ENCODE data around the gene CYSRT1. TPM values are rescaled to one million over a fixed set of nuclear protein-coding genes. Genes with fewer than 3 reads are reported as not detected.

The CYSRT1 gene
- total RNA-seq, 1 experiment from 2014 or later: 1.7 TPM

DNA sequence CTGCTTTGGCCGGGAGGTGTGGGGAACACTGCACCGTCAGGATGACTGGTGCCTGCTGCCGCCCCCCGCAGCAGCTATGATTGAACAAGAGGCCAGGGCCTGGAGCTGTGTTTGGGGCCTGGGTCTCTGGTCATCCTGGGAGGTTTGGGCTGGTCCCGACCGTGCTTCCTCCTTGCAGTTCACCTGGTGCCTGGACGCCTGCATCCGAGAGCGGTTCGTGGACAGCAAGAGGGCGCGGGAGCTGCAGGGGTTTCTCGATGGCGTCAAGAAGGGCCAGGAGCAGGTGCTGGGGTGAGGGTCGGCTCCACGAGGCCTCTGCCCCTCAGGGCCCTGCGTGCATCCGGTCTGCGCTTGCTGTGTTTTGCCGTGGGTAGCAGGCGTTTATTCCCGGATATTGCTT, 39.1 kb downstream of the CYSRT1 start:
- peaks cover 3% of the 10 kb centered on the region for H3K36me3 ChIP-seq (ENCODE audit: control insufficient read depth, insufficient read depth, low read length)
- Mint-ChIP-seq H3K4me1 (ENCODE audit: low read depth, unreplicated experiment) (no peaks in the 10 kb centered on the region), H3K27me3 (ENCODE audit: insufficient read depth, unreplicated experiment) (no peaks in the 10 kb centered on the region), H3K27ac (ENCODE audit: unreplicated experiment) (no peak overlapping the region), H3K9me3 (ENCODE audit: unreplicated experiment) (no peaks in the 10 kb centered on the region), H3K36me3 (ENCODE audit: insufficient read depth, unreplicated experiment) (peaks cover 68% of the 10 kb centered on the region), H3K4me3 (ENCODE audit: unreplicated experiment) (no peak overlapping the region)
- CTCF ChIA-PET: no interaction called here
- H3K27me3 ChIP-seq (replicated peaks; ENCODE audit: control insufficient read depth, insufficient read depth, low read length): no peaks in the 10 kb centered on the region
- POLR2A ChIA-PET: no interaction called here
- DNase-seq: no peak
- H3K9me3 ChIP-seq: no peaks in the 10 kb centered on the region
- intact Hi-C loops (cut with micrococcal nuclease; ENCODE audit: unreplicated experiment): no loop called here
- no peak overlapping the region for H3K4me3 ChIP-seq (ENCODE audit: low read depth, low read length)
- TF ChIP-seq, protein P1, sequence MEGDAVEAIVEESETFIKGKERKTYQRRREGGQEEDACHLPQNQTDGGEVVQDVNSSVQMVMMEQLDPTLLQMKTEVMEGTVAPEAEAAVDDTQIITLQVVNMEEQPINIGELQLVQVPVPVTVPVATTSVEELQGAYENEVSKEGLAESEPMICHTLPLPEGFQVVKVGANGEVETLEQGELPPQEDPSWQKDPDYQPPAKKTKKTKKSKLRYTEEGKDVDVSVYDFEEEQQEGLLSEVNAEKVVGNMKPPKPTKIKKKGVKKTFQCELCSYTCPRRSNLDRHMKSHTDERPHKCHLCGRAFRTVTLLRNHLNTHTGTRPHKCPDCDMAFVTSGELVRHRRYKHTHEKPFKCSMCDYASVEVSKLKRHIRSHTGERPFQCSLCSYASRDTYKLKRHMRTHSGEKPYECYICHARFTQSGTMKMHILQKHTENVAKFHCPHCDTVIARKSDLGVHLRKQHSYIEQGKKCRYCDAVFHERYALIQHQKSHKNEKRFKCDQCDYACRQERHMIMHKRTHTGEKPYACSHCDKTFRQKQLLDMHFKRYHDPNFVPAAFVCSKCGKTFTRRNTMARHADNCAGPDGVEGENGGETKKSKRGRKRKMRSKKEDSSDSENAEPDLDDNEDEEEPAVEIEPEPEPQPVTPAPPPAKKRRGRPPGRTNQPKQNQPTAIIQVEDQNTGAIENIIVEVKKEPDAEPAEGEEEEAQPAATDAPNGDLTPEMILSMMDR (IDR thresholded peaks at IDR 0.05; ENCODE audit: insufficient read depth in 1 of 2, low read depth in 1 of 2, low read length in 1 of 2, severe bottlenecking in 1 of 2, unreplicated experiment in 1 of 2): no peak
- no peaks in the 10 kb centered on the region for H3K4me1 ChIP-seq
- BruUV-seq (replicated peaks): no TSS peak

DNA sequence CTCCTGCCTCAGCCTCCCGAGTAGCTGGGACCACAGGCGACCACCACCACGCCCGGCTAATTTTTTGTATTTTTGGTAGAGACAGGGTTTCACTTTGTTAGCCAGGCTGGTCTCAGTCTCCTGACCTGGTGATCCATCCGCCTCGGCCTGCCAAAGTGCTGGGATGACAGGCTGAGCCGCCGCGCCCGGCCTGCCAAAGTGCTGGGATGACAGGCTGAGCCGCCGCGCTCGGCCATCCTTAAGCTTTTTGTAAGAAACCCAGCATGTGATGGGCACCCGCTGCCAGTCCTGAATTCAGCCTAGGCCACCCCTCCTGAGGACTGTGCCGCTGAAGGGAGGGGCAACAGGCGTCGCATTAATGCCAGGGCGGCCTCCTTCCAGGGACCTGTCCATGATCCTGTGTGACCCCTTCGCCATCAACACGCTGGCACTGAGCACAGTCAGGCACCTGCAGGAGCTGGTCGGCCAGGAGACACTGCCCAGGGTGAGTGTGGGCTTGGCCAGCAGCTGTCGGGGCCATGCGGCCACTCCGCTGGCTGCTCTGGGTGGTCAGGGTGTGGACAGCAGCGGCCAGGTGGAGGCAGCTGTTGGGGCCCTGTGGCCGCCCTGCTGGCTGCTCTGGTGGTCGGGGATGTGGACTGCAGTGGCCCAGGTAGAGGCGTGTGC, 40.7 kb downstream of the CYSRT1 start:
- Mint-ChIP-seq H3K27ac (ENCODE audit: unreplicated experiment) (no peak overlapping the region), H3K36me3 (ENCODE audit: insufficient read depth, unreplicated experiment) (peaks cover 78% of the 10 kb centered on the region), H3K9me3 (ENCODE audit: unreplicated experiment) (no peaks in the 10 kb centered on the region), H3K4me3 (ENCODE audit: unreplicated experiment) (no peak overlapping the region), H3K27me3 (ENCODE audit: insufficient read depth, unreplicated experiment) (no peaks in the 10 kb centered on the region), H3K4me1 (ENCODE audit: low read depth, unreplicated experiment) (no peaks in the 10 kb centered on the region)
- ChIA-PET CTCF (interaction anchor here (0.8 kb wide), 1 partner anchor 12 kb away, joined by 3 read pairs; no protein-coding TSS in a partner anchor), POLR2A (no interaction called here)
- intact Hi-C loops (cut with micrococcal nuclease; ENCODE audit: unreplicated experiment): no loop called here
- Histone ChIP-seq H3K27me3 (replicated peaks; ENCODE audit: control insufficient read depth, insufficient read depth, low read length) (no peaks in the 10 kb centered on the region), H3K36me3 (ENCODE audit: control insufficient read depth, insufficient read depth, low read length) (peaks cover 3% of the 10 kb centered on the region), H3K4me1 (no peaks in the 10 kb centered on the region), H3K4me3 (ENCODE audit: low read depth, low read length) (no peak overlapping the region), H3K9me3 (no peaks in the 10 kb centered on the region)
- TF ChIP-seq, protein P1 (IDR thresholded peaks at IDR 0.05; ENCODE audit: insufficient read depth in 1 of 2, low read depth in 1 of 2, low read length in 1 of 2, severe bottlenecking in 1 of 2, unreplicated experiment in 1 of 2): no peak
- BruUV-seq (replicated peaks): no TSS peak
- no peak for DNase-seq

DNA sequence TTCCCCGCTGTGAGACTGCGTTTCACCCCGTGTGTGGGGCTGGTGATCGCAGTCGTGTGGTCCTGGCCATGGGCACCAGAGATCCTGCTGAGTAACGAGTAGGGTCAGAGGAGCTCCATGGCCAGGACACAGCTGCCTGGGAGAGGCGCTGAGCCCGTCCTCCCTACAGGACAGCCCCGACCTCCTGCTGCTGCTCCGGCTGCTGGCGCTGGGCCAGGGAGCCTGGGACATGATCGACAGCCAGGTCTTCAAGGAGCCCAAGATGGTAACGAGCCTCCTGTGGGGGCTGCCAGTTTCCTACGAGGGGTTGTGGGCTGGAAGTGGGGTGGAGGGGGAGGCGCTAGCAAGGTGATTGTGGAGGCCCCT, 41.2 kb downstream of the CYSRT1 start:
- ChIA-PET POLR2A (no interaction called here), CTCF (interaction anchor here (0.8 kb wide), 1 partner anchor 12 kb away, joined by 3 read pairs; no protein-coding TSS in a partner anchor)
- no peaks in the 10 kb centered on the region for H3K27me3 Mint-ChIP-seq (ENCODE audit: insufficient read depth, unreplicated experiment)
- H3K27me3 ChIP-seq (replicated peaks; ENCODE audit: control insufficient read depth, insufficient read depth, low read length): no peaks in the 10 kb centered on the region
- no peak overlapping the region for H3K4me3 ChIP-seq (ENCODE audit: low read depth, low read length)
- H3K4me3 Mint-ChIP-seq (ENCODE audit: unreplicated experiment): no peak overlapping the region
- intact Hi-C loops (cut with micrococcal nuclease; ENCODE audit: unreplicated experiment): no loop called here
- no peaks in the 10 kb centered on the region for H3K4me1 ChIP-seq
- H3K27ac Mint-ChIP-seq (ENCODE audit: unreplicated experiment): no peak overlapping the region
- H3K36me3 ChIP-seq (ENCODE audit: control insufficient read depth, insufficient read depth, low read length): peaks cover 3% of the 10 kb centered on the region
- H3K36me3 Mint-ChIP-seq (ENCODE audit: insufficient read depth, unreplicated experiment): peaks cover 79% of the 10 kb centered on the region
- H3K9me3 ChIP-seq: no peaks in the 10 kb centered on the region
- no TSS peak for BruUV-seq (replicated peaks)
- TF ChIP-seq, protein P1 (IDR thresholded peaks at IDR 0.05; ENCODE audit: insufficient read depth in 1 of 2, low read depth in 1 of 2, low read length in 1 of 2, severe bottlenecking in 1 of 2, unreplicated experiment in 1 of 2): no peak
- DNase-seq: no peak
- no peaks in the 10 kb centered on the region for H3K9me3 Mint-ChIP-seq (ENCODE audit: unreplicated experiment)
- no peaks in the 10 kb centered on the region for H3K4me1 Mint-ChIP-seq (ENCODE audit: low read depth, unreplicated experiment)
